ENCODE measurements around the gene ZNF423.

The ZNF423 gene

GRCh38 chr16:49747654-49748053 is 108.3 kb downstream of the ZNF423 start:
- no peak for DNase-seq

DNA sequence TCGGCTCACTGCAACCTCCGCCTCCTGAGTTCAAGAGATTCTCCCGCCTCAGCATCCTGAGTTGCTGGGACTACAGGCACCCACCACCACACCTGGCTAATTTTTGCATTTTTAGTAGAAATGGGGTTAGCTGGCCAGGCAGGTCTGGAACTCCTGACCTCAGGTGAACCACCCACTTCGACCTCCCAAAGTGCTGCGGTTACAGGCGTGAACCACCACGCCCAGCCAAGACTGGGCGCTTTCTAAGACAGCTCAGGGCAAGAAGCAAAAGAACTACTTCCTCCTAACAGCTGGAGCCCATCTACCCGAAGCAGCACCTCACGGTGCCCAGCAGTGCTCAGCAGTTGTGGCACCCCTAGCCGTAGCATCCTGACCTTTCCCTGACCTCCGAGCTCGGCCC is 109.4 kb downstream of the ZNF423 start:
- DNase-seq: no peak

GRCh38 chr16:49745311-49745747 is 110.6 kb downstream of the ZNF423 start:
- DNase-seq: no peak

GRCh38 chr16:49744244-49745220 is 111.4 kb downstream of the ZNF423 start:
- no peak for DNase-seq

DNA sequence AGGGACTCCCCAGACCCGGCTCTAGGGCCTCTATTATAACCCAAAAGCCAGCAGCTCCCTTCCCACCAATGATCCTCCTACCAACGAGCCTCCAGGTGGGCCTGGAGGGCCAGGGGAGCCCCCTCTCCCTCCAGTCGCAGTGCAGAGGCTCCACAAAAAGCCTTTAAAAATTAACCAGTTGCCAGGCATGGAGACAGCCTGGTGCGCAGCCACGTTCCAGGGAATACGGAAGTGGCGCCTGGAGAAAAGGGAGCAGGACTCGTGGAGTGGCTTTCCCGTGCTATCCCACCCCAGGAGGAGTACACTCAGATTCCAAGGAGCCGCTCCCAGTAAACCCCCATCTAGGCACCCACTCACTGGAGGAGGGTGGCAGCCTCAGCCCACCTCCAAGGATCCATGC is 112.3 kb downstream of the ZNF423 start:
- DNase-seq: no peak

DNA sequence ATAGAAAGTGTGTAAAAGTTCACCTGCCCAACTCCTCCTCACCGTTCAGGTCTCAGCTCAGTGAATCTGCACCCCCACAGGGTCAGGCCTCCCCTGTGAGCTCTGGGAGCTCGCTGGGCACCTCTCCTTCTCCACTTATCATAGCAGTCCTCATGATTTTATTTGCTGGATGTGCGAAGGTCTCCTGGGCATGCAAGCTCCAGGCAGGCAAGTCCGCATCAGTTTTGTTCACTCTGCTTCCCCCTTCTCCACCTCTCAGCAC is 112.8 kb downstream of the ZNF423 start:
- DNase-seq: no peak

GRCh38 chr16:49742428-49743202 is 113.3 kb downstream of the ZNF423 start:
- no peak for DNase-seq

DNA sequence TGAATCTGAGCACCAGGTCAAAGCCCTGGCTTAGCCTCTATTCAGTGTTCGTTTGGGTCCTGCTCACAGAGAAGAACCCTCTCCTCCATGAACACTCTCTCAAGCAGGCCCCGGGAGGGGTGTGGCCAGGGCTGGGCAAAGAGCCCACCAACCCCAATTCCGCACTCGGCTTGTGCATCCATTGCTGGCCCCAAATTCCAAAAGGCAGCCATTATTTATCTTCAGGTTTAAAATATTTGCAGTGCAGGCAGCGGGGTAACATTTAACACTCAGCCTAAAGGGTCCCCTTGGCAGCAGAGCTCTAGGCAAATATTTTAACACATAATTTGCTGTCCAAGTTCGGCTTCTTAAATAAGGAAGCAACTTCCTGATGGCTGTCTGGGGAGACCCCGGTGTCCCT is 115.7 kb downstream of the ZNF423 start:
- no peak for DNase-seq

GRCh38 chr16:49739381-49739780 is 116.5 kb downstream of the ZNF423 start:
- no peak for DNase-seq

- DNase-seq: no peak
Measured at GRCh38 chr16:49738832-49739231, 117.1 kb downstream of the ZNF423 start.

- no peak for DNase-seq
Measured at GRCh38 chr16:49738001-49738400, 117.9 kb downstream of the ZNF423 start.

- DNase-seq: no peak
Measured at GRCh38 chr16:49737541-49737940, 118.4 kb downstream of the ZNF423 start.

- no peak for DNase-seq
Measured at GRCh38 chr16:49734331-49734730, 121.6 kb downstream of the ZNF423 start.

DNA sequence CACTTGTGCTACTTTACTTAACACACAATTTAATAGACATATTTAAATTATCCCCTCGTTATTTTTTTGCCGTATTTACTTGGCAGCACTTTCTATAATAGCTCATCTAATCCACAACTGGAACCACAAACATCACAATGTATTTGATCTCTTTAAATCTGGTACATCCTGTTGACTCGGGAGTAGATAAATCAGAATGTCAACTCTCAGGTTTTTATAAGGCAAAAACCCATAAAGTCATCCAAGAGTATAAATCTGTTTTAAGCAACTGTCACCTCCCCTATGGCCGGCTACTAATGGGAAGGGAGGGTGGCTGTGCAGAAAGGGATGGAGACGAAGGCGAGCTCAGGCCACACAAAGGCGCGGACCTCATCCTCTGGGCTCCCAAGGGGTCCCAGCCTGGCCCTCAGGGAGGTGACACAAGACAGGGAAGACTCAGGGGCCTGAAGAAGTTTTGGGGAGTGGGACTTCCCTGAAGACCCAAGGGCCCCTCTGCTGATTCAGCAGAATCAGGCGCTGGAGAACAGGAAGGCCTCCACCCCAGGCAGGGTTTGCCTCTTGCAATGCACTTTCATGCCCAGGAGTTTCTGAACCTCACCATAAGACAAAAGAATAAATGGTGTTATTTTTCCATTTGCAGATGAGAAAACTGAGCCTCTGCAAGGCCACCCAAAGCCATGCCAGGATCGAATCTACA is 122.5 kb downstream of the ZNF423 start:
- DNase-seq: no peak

- DNase-seq: no peak
Measured at GRCh38 chr16:49731911-49732310, 124.0 kb downstream of the ZNF423 start.

- no peak for DNase-seq
Measured at GRCh38 chr16:49730772-49731171, 125.1 kb downstream of the ZNF423 start.

DNA sequence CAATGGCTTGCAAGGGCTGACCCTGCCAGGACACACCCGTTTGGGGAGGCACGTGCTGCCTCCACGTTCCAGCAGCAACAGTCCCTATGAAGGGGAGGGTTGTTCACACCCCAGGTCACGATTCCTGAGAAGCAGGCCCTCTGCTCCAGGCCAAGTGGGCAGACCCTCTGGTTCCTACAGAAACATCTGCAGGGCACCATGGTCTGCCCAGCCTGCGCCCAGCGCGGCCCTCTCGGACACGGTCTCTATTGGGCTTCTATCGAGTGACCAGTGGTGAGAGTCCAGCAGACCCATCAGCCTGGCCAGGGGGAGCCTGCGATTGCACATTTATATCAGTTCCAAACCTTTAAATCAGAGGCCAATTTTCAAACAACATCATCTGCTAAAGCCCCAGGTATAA is 128.3 kb downstream of the ZNF423 start:
- no peak for DNase-seq

- DNase-seq: no peak
Measured at GRCh38 chr16:49726155-49726554, 129.8 kb downstream of the ZNF423 start.

- no peak for DNase-seq
Measured at GRCh38 chr16:49725651-49726050, 130.3 kb downstream of the ZNF423 start.

- DNase-seq: no peak
Measured at GRCh38 chr16:49724774-49725173, 131.1 kb downstream of the ZNF423 start.

GRCh38 chr16:49723310-49723709 is 132.6 kb downstream of the ZNF423 start:
- no peak for DNase-seq

- no peak for DNase-seq
Measured at GRCh38 chr16:49720225-49720624, 135.7 kb downstream of the ZNF423 start.

DNA sequence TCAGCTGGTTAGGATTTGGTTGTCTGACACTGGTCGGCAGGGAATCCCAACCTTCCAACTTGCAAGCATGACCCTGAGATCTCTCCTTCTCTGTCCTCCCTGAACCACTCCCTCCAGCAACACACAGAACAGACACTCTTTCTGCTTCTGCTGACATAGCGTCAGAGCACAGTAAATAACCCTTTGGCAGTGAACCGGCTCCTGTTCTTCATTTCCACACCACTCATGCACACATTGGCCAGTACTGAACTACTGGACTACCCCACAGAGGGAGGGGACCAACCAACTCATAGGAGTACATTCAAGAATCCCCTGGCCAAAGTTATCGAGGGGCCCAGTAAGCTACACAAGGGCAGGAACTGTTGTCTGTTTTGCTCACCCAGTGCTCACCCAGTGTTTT is 138.2 kb downstream of the ZNF423 start:
- DNase-seq: no peak
